Activated T-cell treated with anti-CD3 and anti-CD28 coated beads, Interleukin-2, amount 50 U/mL, for 1 hour (primary cell): Measurements from ENCODE around the gene CACNA1S.

Experiments
- DNase-seq: peaks from one replicate; pipeline ENCODE4 v3.0.0-alpha.2; 2020

Gene CACNA1S

DNA sequence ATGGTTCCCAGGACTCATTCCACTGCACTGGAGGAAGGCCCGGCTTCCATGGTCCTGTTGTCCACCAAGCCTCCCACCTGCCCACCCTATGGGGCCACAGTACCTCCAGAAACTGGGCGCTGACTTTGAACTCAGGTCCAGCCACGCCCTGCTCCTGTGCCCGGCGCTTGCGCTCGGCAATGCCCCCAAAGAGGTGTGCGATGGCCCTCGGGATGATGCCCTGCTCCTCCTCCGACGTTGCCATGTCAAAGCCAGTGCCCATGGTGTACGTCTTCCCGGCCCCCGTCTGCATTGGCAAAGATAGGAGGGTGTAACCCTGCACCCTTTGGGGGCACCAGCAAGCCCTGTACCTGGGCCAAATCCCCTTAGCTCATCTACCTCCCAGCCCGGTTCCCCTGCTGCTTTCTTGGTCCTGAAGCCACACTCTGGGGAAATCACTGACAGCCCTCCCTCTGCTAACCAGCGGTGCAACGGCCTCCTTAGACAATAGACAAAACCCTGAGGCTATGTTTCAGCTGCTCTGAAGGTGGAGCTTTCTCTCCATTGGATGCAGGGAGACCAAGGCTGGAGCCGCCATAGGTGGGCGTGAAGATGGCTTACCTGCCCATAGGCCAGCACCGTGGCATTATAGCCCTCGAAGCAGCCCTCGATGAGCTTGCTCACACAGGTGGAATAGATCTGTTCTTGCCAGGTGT, 103.4 kb downstream of the CACNA1S start:
- DNase-seq = no peak

DNA sequence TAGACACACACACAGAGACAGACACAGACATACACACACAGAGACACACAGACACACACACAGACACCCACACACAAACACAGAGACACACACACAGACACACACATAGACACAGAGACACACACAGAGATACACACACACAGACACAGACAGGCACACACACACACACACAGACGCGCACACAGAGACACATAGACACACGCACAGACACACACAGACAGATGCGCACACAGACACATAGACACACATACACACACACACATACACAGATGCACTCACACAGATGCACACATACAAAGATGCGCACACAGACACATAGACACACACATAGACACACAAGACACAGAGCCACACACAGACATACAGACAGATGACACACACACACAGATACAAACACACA, 104.7 kb downstream of the CACNA1S start:
- no peak for DNase-seq

DNA sequence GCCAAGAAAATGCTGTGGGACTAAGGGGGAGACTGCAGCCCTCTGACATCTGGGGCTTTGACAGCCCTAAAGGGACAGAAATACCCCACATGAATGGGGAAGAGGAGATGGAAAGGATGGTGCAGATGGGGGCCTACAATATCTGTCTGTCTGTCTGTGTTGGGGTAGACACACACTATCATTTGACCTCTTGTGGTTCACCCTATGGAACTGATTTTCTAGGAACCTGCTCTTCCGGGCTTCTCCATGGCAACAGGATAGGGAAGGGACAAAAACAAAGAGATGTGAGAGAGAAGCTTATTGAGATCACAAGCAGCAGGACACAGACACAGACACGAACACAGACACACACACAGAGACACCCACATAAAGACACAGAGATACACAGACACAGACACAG, 105.8 kb downstream of the CACNA1S start:
- DNase-seq = no peak

DNA sequence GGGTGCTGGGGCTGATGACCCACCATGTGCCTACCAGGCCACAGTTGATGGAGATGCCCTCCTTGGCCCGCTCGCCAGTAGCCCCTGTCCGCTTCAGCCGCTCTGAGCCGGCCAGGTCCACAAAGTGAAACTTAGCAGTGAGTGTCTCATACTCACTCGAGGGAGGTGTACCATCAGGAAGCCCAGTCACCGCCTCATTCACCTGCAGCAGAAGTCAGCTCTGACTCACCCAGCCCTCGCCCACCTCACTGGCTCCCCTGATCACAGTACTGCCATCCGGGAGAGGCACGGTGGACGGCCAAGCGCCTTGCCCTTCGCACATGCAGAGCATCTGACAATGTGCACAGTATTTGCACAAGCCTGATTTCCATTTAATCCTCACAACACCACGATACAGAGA, 107.5 kb downstream of the CACNA1S start:
- DNase-seq = no peak

DNA sequence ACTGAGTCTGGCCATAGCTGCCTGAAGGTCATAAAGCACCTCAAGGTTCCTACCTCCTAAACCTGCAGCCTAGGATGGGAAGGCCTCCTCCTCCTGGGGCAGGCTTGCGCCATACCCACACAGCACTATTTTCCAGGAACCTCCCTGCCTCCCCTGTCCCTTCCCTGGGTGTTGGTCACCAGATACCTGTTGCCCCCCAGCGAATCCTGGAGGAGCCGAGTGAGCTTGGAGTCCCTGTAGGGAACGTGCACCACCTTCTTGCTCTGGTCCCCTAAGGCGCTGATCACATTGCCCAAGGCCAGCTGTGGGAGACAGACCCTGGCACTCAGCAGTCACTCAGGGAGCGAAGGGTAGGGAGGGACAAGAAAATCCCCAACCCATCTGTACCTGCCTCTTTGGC, 108.1 kb downstream of the CACNA1S start:
- DNase-seq = no peak

DNA sequence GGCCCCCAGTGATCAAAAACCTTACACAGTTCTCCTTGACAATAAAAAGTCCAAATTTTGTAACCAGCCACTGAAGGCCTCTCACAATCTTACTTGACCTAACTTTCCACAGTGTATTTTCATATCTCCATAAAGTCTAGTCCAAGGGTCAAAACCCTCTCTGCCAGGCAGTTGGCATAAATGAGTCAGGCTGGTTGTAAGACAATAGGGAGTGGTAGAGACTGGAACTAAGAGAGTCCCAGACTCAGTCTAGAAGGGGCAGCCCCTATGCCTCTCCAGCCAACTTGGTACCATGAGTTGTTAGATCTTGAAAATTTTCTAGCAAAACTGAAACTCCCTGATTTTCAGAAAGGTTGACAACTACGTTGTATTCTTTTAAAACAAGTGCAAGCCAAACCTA, 109.7 kb downstream of the CACNA1S start:
- no peak for DNase-seq

DNA sequence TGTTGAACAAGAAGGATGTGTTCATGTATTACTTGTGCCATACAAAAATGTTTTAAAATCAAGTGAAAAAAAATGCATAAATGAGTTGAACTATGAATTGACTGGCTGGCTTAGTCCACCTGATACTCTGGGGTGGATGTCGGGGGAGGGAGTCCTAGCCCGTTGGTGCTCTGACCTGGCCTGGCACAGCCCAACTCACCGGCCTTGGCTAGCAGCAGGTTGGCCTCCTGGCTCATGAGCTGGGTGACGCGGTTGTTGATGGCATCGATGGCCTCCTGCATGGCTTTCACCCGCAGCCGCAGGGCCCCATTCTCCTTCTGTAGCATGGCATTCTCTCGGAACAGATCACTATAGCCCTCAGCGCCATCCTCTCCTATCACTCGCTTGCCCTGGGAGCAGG, 110.3 kb downstream of the CACNA1S start:
- no peak for DNase-seq

DNA sequence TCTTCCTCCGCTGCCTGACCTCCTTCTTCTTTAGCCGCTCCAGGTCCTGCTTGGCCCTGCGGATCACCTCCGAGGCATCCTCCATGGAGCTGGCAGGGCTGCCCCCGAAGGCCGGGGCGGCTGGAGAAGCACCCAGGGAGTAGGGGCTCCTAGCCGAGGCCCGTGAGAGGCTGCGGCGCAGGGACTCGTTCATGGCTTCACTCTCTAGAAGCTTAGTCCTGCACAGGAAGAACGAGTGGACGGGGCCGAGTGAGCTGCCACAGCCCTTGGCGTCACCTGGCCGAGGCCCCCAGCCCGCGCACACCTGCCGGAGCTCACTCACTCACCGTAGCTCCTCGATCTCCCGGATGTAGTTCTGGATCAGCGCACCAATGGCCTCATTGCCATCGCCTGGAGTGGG, 111.8 kb downstream of the CACNA1S start:
- no peak for DNase-seq

DNA sequence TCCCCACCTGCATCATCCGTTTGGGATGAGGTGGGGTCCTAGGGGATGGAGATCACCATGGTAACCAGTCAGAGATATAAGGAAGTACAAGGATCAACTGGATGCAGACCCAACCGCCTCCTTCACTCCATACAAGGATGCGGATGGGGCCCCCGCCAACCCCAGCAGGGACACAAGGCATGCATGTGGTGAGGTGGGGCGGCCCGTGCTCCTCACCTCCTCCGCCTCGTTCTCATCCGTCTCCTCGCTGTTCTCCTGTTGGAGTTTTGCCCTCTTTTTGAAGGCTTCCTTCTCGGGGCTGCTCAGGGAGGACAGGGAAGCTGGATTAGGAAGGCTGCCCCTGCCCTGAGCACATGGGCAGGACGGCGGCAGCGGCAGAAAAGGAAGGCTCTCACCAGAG, 112.6 kb downstream of the CACNA1S start:
- DNase-seq = no peak

DNA sequence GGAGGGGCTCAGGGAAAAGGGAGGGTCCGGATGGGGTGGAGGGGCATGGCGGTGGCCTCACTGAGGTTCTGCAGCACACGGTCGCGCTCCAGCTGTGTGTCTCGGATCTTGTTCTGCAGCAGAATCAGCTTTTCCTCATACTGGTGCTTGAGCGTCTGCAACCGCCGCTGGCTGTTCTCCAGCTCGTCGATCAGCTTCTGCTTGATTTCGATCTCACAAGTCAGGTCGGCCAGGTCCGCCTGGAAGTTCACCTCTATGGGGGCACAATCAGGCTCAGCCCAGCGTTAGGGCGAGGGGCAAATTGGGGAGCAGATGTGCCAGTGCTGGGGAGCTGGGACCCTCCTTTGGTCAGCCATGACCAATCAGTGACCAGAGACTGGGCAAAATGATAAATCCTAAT, 113.9 kb downstream of the CACNA1S start:
- no peak for DNase-seq

DNA sequence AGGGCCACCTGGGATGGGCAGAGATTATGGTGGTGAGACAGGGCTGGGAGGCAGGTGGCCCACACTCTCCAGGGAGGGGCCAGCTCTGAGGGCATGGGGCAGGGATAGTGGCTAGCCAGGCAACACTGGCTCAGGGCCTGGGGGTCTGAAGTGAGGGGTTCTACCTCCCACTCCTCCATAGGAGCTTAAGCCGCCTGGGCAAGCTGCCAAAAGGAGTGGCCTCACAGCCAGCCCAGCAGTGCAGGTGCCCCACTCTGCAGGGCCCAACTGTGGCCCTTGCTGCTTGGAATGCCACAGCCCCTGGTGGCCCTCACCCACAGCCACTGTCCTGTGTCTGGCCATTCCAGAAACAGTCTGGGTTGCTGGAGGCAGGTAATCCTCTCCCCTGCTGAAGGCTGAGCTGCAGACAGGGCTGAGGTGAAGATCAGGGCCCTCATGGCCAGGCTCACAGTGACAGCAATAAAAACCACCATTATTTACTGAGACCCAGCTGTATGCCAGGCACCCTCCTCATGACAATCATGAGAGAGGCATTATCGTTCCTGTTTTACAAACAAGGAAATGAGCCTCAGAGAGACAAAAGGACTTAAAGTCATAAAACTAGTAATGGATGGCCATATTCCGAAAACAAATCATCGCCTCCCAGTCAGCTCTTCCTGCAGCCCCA, 119.7 kb downstream of the CACNA1S start:
- no peak for DNase-seq

DNA sequence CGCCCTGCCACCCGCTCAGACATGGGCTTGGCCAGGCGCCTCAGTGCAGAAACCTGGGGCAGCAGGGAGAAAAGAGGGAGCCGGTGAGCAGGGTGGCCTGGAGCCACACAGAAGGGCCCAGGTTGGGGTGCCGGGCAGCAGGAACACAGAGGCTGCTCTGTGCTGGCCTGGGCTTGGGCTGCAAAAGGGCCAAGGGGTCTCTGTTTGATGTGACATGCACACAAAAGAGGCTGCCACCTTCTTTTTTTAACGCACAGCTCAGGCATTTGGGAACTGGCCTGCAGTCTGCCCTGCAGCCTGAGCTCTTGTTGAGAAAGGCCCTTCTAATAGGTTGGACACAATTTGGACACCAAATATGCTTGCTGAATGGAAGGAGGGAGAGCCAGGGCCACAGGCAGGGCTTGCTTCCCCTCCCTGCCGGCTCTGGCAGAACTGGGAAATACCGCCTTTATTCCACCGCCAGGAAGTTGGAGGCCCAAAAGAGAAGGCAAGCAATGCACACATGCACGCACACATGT, 121.1 kb downstream of the CACNA1S start:
- no peak for DNase-seq

DNA sequence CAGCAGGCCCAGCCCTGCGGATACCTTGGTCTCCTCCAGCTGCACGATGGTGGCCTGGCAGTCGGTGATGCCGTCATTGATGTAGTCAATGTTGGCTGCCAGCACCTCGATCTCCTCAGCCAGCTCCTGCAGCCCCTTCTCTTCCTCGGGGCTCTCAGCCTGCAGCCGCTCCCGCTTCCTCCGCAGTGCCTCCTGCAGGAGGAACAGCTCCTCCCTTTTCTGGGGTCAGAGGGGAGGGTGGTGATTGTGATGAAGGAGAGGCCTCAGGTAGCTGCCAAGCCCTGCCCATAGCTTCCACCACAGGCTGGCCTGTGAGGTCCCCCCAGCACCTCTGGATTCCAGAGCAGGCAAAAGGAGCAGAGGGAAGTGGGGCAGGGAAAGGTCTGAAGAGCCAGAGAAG, 122.1 kb downstream of the CACNA1S start:
- DNase-seq = no peak
